Right cardiac atrium (tissue), 5 donors: ENCODE data around the gene MAPK14. TPM values are rescaled to one million over a fixed set of nuclear protein-coding genes. Genes with fewer than 3 reads are reported as not detected.
A peak's percentile ranks its signal among the peaks of the same experiment; 100 is the strongest.

Experiments used
- ATAC-seq, 2 donors: fragments of 200-7000 bp; cut with Tn5 transposase; one replicate each; pipeline versions ENCODE4 v1.8.0 to v1.9.1; 2020; ENCODE audit warnings: moderate library complexity in 2 of 2, mild to moderate bottlenecking in 1 of 2
- DNase-seq, 3 donors: peaks; one replicate each; pipeline ENCODE4 v3.0.0-alpha.2; 2020
- H3K27ac ChIP-seq: one replicate; pipeline ENCODE4 v1.5.1; 2013; ENCODE audit warnings: mild to moderate bottlenecking, low read length, control low read depth, moderate library complexity
- H3K27me3 ChIP-seq: one replicate; pipeline ENCODE4 v1.6.1; 2013; ENCODE audit not compliant: control insufficient read depth, insufficient read depth
- H3K4me1 ChIP-seq: one replicate; pipeline ENCODE4 v1.6.1; 2013; ENCODE audit warnings: low read length; ENCODE audit not compliant: control insufficient read depth, insufficient read depth
- H3K4me3 ChIP-seq: one replicate; pipeline ENCODE4 v1.5.1; 2013; ENCODE audit warnings: low read length, control low read depth
- H3K9me3 ChIP-seq: one replicate; pipeline ENCODE4 v1.6.1; 2013; ENCODE audit warnings: low read length; ENCODE audit not compliant: control insufficient read depth
- WGBS: extraction: QIAGEN DNeasy Blood & Tissue Kit; methylation state at CpG from one replicate; pipeline ENCODE4 v1.1.7; 2013; 5-methylcytosine and 5-hydroxymethylcytosine counted together
- intact Hi-C, 4 donors: fragments of 100-400 bp; cut with DNase I; formaldehyde crosslinking; loops; one replicate each; pipeline versions ENCODE4 v1.11.0 to v1.14.0; 2022 to 2023
- polyA plus RNA-seq: library from polyadenylated mRNA; stranded (reverse); fragments of 200-250 nt; gene quantifications from one replicate; pipeline ENCODE4 v1.2.3, GENCODE V29; 2013
- total RNA-seq, 4 donors: library from RNA; stranded (reverse); fragmentation: NEBNext Ultra II Directional; extraction: Animal tissue kit (Norgen Biotek cat#: 25700); gene quantifications; one replicate each; pipeline ENCODE4 v1.2.1, GENCODE V29; 2021
- donor health status: healthy with polysubstance abuse.
- donor health status: DM: no; HTN: yes; CAD: no.
- donor health status: DM: no; HTN: no; CAD: no.
- donor health status: DM: no; HTN: yes; CAD: no; lungs with severe emphysema.
- donor health status: DM: yes; HTN: yes; CAD: no.

The MAPK14 gene
- total and polyA plus RNA-seq, 5 donors: 12.4 to 37.0 (median 30.9) TPM

DNA sequence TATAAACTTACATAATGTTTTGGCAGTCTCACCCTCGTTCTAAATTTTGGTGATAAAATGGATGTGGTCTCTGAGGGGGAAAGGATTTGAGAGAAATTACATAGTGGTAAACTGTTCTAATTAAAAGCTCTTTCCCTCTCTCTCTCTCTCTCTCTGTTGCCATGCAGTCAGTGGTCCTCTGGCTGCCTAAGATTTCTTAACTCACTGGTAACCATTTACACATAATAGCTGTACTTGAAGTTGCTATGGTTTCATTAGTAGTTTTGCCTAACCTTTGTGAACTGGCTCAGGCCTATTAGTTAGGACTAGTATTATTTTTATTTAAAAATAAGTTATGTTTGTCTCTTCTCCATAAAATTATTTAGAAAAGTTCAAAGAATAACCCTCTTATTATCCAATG is 42.0 kb downstream of the MAPK14 start:
- no peak for DNase-seq
- Histone ChIP-seq H3K27me3 (no peaks in the 10 kb centered on the region), H3K4me3 (no peak overlapping the region), H3K4me1 (peaks cover 4% of the 10 kb centered on the region), H3K9me3 (no peaks in the 10 kb centered on the region), H3K27ac (no peak overlapping the region)
- 44% methylated on average over 1 of the region's 1 CpG for WGBS
- intact Hi-C loops: no loop called here
- no peak for ATAC-seq

GRCh38 chr6:36070252-36070651 is 42.6 kb downstream of the MAPK14 start:
- intact Hi-C loops: no loop called here
- H3K4me1 ChIP-seq: peaks cover 2% of the 10 kb centered on the region
- no peak for DNase-seq

GRCh38 chr6:36071281-36071680 is 43.7 kb downstream of the MAPK14 start:
- no peak overlapping the region for H3K4me3 ChIP-seq
- intact Hi-C loops: no loop called here
- no peaks in the 10 kb centered on the region for H3K27me3 ChIP-seq
- WGBS: 96% methylated on average over 3 of the region's 3 CpGs
- ATAC-seq: no peak
- DNase-seq: no peak
- no peaks in the 10 kb centered on the region for H3K4me1 ChIP-seq
- no peak overlapping the region for H3K27ac ChIP-seq
- H3K9me3 ChIP-seq: no peaks in the 10 kb centered on the region

More at GRCh38 chr6:36070252-36070651, 42.6 kb downstream of the MAPK14 start:
- Histone ChIP-seq H3K27me3 (no peaks in the 10 kb centered on the region), H3K4me3 (no peak overlapping the region), H3K9me3 (no peaks in the 10 kb centered on the region), H3K27ac (no peak overlapping the region)
- ATAC-seq: no peak
- WGBS: 81% methylated on average over 3 of the region's 3 CpGs

DNA sequence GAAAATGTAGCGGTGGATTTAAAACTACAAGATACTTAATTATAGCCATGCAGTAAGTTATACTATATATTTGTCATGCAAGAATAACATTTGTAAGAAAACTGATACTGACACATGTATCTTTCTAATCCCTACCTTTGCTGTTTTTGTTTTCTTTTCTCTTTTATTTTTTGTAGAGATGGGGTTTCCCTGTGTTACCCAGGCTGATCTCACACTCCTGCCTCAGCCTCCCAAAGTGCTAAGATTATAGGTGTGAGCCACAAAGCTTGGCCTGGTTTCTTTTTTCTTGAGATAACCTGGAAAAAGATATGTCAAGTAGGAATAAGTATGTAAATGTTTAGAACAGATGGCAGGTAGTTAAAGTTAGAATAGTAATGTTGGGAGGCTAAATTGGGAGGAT is 44.1 kb downstream of the MAPK14 start:
- DNase-seq (no peak), ATAC-seq (no peak)
- intact Hi-C loops: no loop called here
- H3K27ac ChIP-seq: no peak overlapping the region
- H3K4me1 ChIP-seq: no peaks in the 10 kb centered on the region
- H3K9me3 ChIP-seq: no peaks in the 10 kb centered on the region
- no peaks in the 10 kb centered on the region for H3K27me3 ChIP-seq
- WGBS: 97% methylated on average over 1 of the region's 1 CpG
- no peak overlapping the region for H3K4me3 ChIP-seq

DNA sequence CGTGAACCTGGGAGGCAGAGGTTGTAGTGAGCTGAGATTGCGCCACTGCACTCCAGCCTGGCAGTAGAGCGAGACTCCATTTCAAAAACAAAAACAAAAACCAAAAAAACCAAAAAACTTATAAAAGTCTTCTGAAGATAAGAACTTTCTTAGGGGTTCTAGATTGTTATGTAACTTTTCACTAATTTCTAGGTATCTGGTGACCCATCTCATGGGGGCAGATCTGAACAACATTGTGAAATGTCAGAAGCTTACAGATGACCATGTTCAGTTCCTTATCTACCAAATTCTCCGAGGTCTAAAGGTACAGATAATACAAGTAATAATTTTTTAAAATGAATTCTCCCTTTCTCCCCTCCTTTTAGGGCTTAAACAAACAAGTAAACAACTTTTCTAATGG is 45.1 kb downstream of the MAPK14 start:
- DNase-seq (peak in 1 of 3 donors; percentile 5), ATAC-seq (no peak)
- no peak overlapping the region for H3K27ac ChIP-seq
- H3K27me3 ChIP-seq: no peaks in the 10 kb centered on the region
- no peaks in the 10 kb centered on the region for H3K4me1 ChIP-seq
- intact Hi-C loops: no loop called here
- H3K9me3 ChIP-seq: no peaks in the 10 kb centered on the region
- H3K4me3 ChIP-seq: no peak overlapping the region
- 93% methylated on average over 4 of the region's 4 CpGs for WGBS

DNA sequence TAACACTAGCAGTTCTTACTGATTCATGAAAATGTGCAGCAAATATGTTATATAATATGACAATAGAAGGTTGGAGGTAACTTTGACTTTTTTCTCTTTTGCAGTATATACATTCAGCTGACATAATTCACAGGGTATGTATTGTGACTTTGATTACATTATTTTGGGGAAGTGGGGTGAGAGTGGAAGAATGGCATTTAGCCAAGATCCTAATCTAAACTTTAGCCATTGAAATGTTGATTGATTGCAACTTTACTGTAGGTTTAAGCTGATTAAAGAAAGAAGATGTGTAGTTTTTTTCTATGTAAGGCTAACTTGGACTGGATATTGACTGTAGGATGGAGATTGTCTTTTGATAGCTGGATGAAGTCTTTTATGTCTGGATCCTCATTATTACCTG is 46.0 kb downstream of the MAPK14 start:
- intact Hi-C loops: no loop called here
- Histone ChIP-seq H3K4me3 (no peak overlapping the region), H3K4me1 (no peaks in the 10 kb centered on the region), H3K27ac (no peak overlapping the region), H3K27me3 (no peaks in the 10 kb centered on the region), H3K9me3 (no peaks in the 10 kb centered on the region)
- DNase-seq (no peak), ATAC-seq (no peak)

GRCh38 chr6:36075656-36076055 is 48.0 kb downstream of the MAPK14 start:
- Histone ChIP-seq H3K27me3 (no peaks in the 10 kb centered on the region), H3K9me3 (no peaks in the 10 kb centered on the region), H3K4me1 (no peaks in the 10 kb centered on the region), H3K27ac (no peak overlapping the region), H3K4me3 (no peak overlapping the region)
- ATAC-seq: no peak
- 62% methylated on average over 3 of the region's 3 CpGs for WGBS
- DNase-seq: no peak
- intact Hi-C loops: no loop called here

- Histone ChIP-seq H3K4me1 (no peaks in the 10 kb centered on the region), H3K27me3 (no peaks in the 10 kb centered on the region), H3K4me3 (no peak overlapping the region), H3K27ac (no peak overlapping the region), H3K9me3 (no peaks in the 10 kb centered on the region)
- intact Hi-C loops: no loop called here
- WGBS: 81% methylated on average over 3 of the region's 3 CpGs
- no peak for DNase-seq
- no peak for ATAC-seq
These were observed 48.8 kb downstream of the MAPK14 start for GRCh38 chr6:36076178-36077063.

DNA sequence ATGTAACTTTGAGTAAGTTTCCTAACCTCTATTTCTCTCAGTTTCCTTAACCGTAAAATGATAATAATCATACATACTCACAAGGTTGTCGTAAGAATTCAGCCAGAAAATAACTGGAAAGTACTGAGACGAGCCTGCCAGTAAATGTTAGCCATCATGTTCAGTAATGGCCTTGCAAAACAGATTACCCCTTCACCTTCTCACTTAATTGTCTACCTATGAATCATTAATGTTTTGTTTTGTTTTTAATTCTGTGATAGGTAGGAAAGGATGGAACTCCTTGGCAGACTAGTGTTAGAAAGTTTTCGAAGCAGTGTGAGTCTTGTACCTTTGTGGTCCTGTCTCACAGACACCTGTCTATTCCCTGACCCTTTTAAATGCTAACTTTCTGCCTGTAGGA is 50.6 kb downstream of the MAPK14 start:
- DNase-seq (no peak), ATAC-seq (no peak)
- H3K9me3 ChIP-seq: no peaks in the 10 kb centered on the region
- no peak overlapping the region for H3K4me3 ChIP-seq
- H3K4me1 ChIP-seq: no peaks in the 10 kb centered on the region
- no peak overlapping the region for H3K27ac ChIP-seq
- intact Hi-C loops: no loop called here
- H3K27me3 ChIP-seq: no peaks in the 10 kb centered on the region
- WGBS: 93% methylated on average over 4 of the region's 4 CpGs

DNA sequence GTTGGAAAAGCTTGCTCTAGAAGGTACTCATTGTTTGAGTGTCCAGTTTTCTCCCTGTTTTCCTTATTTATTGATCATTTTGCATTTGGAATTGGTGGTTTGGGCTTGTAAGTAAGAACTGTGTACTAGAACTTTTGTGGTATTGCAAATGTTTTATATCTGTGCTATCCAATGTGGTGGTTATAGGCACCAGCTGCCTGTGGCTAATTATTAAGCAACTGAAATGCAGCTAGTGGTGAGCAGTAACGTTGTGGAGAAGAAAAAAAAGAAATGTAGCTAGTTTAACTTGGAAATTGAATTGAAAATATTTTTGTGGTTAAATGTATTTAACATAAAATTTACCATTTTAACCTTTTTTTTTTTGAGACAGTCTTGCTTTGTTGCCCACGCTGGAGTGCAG is 52.0 kb downstream of the MAPK14 start:
- H3K4me3 ChIP-seq: no peak overlapping the region
- no peak overlapping the region for H3K27ac ChIP-seq
- H3K9me3 ChIP-seq: no peaks in the 10 kb centered on the region
- H3K4me1 ChIP-seq: no peaks in the 10 kb centered on the region
- intact Hi-C loops: no loop called here
- WGBS: 87% methylated on average over 2 of the region's 2 CpGs
- no peaks in the 10 kb centered on the region for H3K27me3 ChIP-seq
- no peak for ATAC-seq
- no peak for DNase-seq

DNA sequence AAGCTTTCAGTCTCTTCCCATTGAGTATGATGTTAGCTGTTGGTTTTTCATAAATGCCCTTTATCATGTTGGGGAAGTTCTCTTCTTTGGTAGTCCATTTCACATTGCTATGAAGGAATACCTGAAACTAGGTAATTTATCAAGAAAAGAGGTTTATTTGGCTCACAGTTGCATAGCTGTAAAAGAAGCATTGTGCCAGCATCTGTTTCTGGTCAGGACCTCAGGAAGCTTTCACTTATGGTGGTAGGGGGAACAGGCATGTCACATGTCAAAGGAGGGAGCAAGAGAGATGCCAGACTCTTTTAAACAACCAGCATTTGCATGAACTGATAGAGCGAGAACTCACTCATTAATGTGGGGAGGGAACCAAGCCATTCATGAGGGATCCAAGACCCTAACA is 54.7 kb downstream of the MAPK14 start:
- WGBS: 100% methylated on average over 1 of the region's 1 CpG
- DNase-seq: no peak
- Histone ChIP-seq H3K4me3 (no peak overlapping the region), H3K9me3 (no peaks in the 10 kb centered on the region), H3K27ac (no peak overlapping the region), H3K4me1 (no peaks in the 10 kb centered on the region), H3K27me3 (no peaks in the 10 kb centered on the region)
- intact Hi-C loops: no loop called here
- no peak for ATAC-seq

DNA sequence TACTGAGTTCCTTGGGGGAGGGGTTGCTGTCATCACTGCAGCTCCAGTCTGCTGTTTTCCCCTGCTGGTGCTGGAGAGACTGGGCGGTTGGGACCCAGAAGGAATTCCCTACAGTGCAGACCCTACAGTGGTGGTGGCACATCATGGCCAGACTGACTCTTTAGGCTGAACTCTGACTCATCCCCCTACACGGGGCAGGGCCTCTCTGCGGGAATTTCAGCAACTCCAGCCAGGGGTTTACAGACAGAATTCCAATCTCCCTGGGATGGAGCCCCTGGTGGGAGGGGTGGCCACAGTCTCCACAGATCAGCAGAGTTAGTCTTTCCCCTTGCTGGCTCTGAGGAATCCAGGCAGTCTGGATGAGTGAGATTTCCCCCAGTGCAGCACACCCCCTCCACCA is 55.8 kb downstream of the MAPK14 start:
- WGBS: 89% methylated on average over 3 of the region's 3 CpGs

More for the DNA sequence above, 55.8 kb downstream of the MAPK14 start:
- Histone ChIP-seq H3K4me1 (no peaks in the 10 kb centered on the region), H3K27me3 (no peaks in the 10 kb centered on the region), H3K9me3 (no peaks in the 10 kb centered on the region), H3K27ac (no peak overlapping the region), H3K4me3 (no peak overlapping the region)
- ATAC-seq: no peak
- DNase-seq: peak in 1 of 3 donors; percentile 37
- intact Hi-C loops: no loop called here
